Heart right ventricle (tissue), 16 donors: ENCODE results near the gene SLC27A1. TPM values are rescaled to one million over a fixed set of nuclear protein-coding genes. Genes with fewer than 3 reads are reported as not detected.

Source experiments
- ATAC-seq, 8 donors: fragments of 200-7000 bp; cut with Tn5 transposase; one replicate each; pipeline ENCODE4 v1.9.1; 2020; ENCODE audit warnings: mild to moderate bottlenecking in 8 of 8, moderate library complexity in 8 of 8, moderate number of reproducible peaks in 1 of 8
- DNase-seq, 2 donors: peaks; one replicate each; pipeline ENCODE4 v3.0.0-alpha.2; 2020
- H3K27ac ChIP-seq, 10 donors: fragments of 200-600 bp; sonication (generic) in 2 of 10; one replicate each; pipeline versions ENCODE4 v1.5.0 to v1.8.0; 2020 to 2022; ENCODE audit warnings: mild to moderate bottlenecking in 3 of 10
- H3K27me3 ChIP-seq, 7 donors: fragments of 200-600 bp; one replicate each; pipeline ENCODE4 v1.8.0; 2021 to 2022; ENCODE audit warnings: mild to moderate bottlenecking in 2 of 7
- H3K36me3 ChIP-seq, 9 donors: fragments of 200-600 bp; sonication (generic) in 1 of 9; one replicate each; pipeline versions ENCODE4 v1.5.0 to v1.8.0; 2020 to 2022; ENCODE audit warnings: mild to moderate bottlenecking in 2 of 9
- H3K4me1 ChIP-seq, 9 donors: fragments of 200-600 bp; sonication (generic) in 1 of 9; one replicate each; pipeline versions ENCODE4 v1.5.0 to v1.8.0; 2020 to 2022; ENCODE audit warnings: mild to moderate bottlenecking in 4 of 9
- H3K4me3 ChIP-seq, 10 donors: fragments of 200-600 bp; sonication (generic) in 2 of 10; one replicate each; pipeline versions ENCODE4 v1.5.0 to v1.8.0; 2020 to 2022; ENCODE audit warnings: mild to moderate bottlenecking in 7 of 10, moderate library complexity in 2 of 10
- H3K9me3 ChIP-seq, 11 donors: fragments of 200-600 bp in 10 of 11; sonication (generic) in 2 of 11; one replicate each; pipeline versions ENCODE4 v1.5.0 to v1.8.0; 2013 to 2022; ENCODE audit warnings: mild to moderate bottlenecking in 2 of 11, control low read depth in 1 of 11, moderate library complexity in 1 of 11
- WGBS, 2 donors: extraction: QIAGEN DNeasy Blood & Tissue Kit; methylation state at CpG; one replicate each; pipeline ENCODE4 v1.1.7; 2013; ENCODE audit warnings: inconsistent platforms in 1 of 2; 5-methylcytosine and 5-hydroxymethylcytosine counted together
- intact Hi-C, 10 donors: fragments of 100-400 bp; cut with DNase I; formaldehyde crosslinking; loops; one replicate each; pipeline versions ENCODE4 v1.11.1 to v1.14.2; 2022
- polyA plus RNA-seq, 2 donors: library from polyadenylated mRNA; stranded (reverse); fragments of 200-250 nt; gene quantifications; one replicate each; pipeline ENCODE4 v1.2.3, GENCODE V29; 2013
- total RNA-seq, 10 donors: library from RNA; stranded (reverse); fragmentation: NEBNext Ultra II Directional in 3 of 10; extraction: Animal tissue kit (Norgen Biotek cat#: 25700) in 3 of 10; gene quantifications; one replicate each; pipeline versions ENCODE4 v1.2.1 to v1.2.4, GENCODE V29; 2021 to 2023
- TF ChIP-seq, protein P1 (sequence below), 9 donors: fragments of 200-600 bp; sonication (generic) in 2 of 9; IDR thresholded peaks; one replicate each; pipeline versions ENCODE4 v1.5.0 to v1.8.0; 2021 to 2022; ENCODE audit warnings: antibody characterized with exemption in 9 of 9, mild to moderate bottlenecking in 5 of 9, moderate library complexity in 1 of 9
- donor health status: Arrhythmogenic right ventricular cardiomyopathy.
- donor health status: ischemic (EF 13 %, LVEDD 7.1; RV severe dilation, severe dysfunction).
- donor health status: healthy with polysubstance abuse.
- donor health status: DM: no; HTN: yes; CAD: no.
- donor health status: DM: no; HTN: no; CAD: no.
- donor health status: ischemic (EF 25% LVEDD 6.9; RV normal size, moderate dysfunction).
- donor health status: ischemic (EF 25% LVEDD 5.7; RV mildly dilated, moderate dysfunction).
- donor health status: healthy.
- donor health status: DM: yes; HTN: yes; CAD: no.
- donor health status: Ischemic cardiomyopathy.
- donor health status: ischemic (EF 35%, LVEDD 5.7; RV mildly dilated, moderate dysfunction).
- donor health status: nonischemic (EF 11% LVEDD 7.7; RV severe dilation, severe dysfunction).
- donor health status: DM: yes; HTN: yes; CAD: no.
- donor health status: PGD.
- donor health status: ischemic (EF 29% LVEDD 5.4; RV normal size, mild dysfunction).
- donor health status: nonischemic (EF 23%, LVEDD 6.1; RV moderate dilation, normal function).

SLC27A1 gene
- total and polyA plus RNA-seq, 12 donors, result 16.0 to 78.3 (median 47.2) TPM

DNA sequence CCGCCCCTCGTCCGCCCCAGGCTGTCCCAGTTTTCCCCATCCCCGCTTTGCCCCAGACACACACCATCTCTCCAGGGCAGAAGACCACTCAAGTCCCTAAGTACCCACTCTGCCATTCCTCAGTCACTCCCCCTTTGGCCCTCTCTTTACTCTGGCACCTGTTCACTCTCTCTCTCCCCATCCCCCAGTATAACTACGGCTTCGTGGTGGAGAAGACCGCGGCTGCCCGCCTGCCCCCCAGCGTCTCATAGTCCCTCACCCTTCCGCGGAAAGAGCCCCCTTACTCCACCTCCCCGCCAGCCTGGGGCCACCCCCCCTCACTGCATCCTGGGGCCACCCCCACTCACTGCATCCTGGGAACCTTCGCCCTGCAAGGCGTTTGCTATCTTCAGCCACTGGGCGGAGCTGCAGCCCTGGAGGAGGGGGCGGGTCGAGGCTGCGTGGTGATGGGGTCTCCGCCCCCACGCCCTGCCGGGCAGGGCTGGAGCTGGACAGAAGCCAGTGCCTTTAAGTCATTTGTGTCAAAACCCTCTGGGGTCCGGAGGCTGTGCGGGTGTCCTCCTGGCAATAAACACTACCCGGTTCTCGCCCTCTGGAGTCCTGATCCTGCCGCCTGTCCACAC is 45.5 kb upstream of the SLC27A1 start:
- DNase-seq, result peak in 1 of 2 donors; percentile 34
- TF ChIP-seq, protein P1, sequence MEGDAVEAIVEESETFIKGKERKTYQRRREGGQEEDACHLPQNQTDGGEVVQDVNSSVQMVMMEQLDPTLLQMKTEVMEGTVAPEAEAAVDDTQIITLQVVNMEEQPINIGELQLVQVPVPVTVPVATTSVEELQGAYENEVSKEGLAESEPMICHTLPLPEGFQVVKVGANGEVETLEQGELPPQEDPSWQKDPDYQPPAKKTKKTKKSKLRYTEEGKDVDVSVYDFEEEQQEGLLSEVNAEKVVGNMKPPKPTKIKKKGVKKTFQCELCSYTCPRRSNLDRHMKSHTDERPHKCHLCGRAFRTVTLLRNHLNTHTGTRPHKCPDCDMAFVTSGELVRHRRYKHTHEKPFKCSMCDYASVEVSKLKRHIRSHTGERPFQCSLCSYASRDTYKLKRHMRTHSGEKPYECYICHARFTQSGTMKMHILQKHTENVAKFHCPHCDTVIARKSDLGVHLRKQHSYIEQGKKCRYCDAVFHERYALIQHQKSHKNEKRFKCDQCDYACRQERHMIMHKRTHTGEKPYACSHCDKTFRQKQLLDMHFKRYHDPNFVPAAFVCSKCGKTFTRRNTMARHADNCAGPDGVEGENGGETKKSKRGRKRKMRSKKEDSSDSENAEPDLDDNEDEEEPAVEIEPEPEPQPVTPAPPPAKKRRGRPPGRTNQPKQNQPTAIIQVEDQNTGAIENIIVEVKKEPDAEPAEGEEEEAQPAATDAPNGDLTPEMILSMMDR (IDR thresholded peaks at IDR 0.05), result peak in 7 of 9 donors; percentile 24 to 51 (median 38)
- no peaks in the 10 kb centered on the region for H3K9me3 ChIP-seq
- WGBS, 2 donors, result 25 to 32% methylated on average over 27 of the region's 27 CpGs
- no peak overlapping the region for H3K27ac ChIP-seq
- peak in 4 of 8 donors; percentile 27 to 53 (median 42) for ATAC-seq
- no peaks in the 10 kb centered on the region for H3K27me3 ChIP-seq
- H3K36me3 ChIP-seq, result peaks cover 0 to 23% (median 0%) of the 10 kb centered on the region in 9 donors
- intact Hi-C loops, result no loop called here
- peaks cover 0 to 16% (median 9%) of the 10 kb centered on the region in 9 donors for H3K4me1 ChIP-seq
- no peak overlapping the region for H3K4me3 ChIP-seq

DNA sequence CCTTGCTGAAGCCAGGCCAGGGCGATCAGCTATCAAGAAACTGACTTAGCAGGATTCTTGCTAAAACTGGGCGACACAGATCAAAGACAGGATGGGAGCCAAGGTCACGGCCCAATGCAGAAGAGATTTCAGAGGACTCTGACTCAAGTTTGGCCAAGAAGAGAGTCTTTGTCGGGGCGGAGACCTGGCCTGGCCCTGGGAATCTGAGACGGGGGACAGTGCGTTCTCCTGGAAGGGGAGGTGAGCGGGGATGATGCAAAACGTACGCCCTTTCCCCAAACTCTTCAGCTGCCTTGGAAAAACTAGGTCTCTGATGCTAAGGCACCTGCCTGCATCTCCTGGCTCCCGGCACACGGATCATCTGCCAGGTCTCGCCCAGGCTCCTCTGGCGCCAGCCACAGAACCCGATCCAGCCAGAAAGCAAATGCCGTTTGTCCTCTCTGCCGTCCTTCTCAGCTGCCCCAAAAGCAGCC is 40.6 kb upstream of the SLC27A1 start:
- no peak overlapping the region for H3K4me3 ChIP-seq
- H3K9me3 ChIP-seq, result no peaks in the 10 kb centered on the region
- no peaks in the 10 kb centered on the region for H3K27me3 ChIP-seq
- DNase-seq (no peak), ATAC-seq (no peak)
- WGBS, 2 donors, result 59 to 65% methylated on average over 17 of the region's 17 CpGs
- peaks cover 0 to 5% (median 0%) of the 10 kb centered on the region in 9 donors for H3K4me1 ChIP-seq
- H3K27ac ChIP-seq, result no peak overlapping the region
- H3K36me3 ChIP-seq, result no peaks in the 10 kb centered on the region
- TF ChIP-seq, protein P1 (IDR thresholded peaks at IDR 0.05), result no peak
- intact Hi-C loops, result loop anchor here in 1 of 10 donors (5.0 kb wide), 1 partner anchor 363 kb away; no protein-coding TSS in a partner anchor

DNA sequence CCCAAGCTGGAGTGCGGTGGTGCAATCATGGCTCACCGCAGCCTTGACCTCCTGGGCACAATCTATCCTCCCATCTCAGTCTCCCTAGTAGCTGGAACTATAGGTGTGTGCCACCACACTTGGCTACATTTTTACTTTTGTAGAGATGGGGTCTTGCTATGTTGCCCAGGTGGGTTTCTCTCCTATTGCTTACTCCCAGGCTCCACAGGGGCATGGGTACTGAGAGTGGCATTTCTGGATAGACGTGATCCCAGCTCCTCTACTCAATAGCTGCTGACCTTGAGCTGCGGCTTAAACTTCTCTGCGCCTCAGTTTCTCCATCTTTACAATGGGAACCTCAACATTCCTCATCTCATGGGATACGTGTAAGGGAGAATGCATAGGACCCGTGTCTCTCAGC is 38.9 kb upstream of the SLC27A1 start:
- DNase-seq (no peak), ATAC-seq (no peak)
- no peak overlapping the region for H3K27ac ChIP-seq
- peaks cover 0 to 8% (median 0%) of the 10 kb centered on the region in 9 donors for H3K36me3 ChIP-seq
- TF ChIP-seq, protein P1 (IDR thresholded peaks at IDR 0.05), result no peak
- intact Hi-C loops, result loop anchor here in 1 of 10 donors (5.0 kb wide), 1 partner anchor 361 kb away; no protein-coding TSS in a partner anchor
- no peaks in the 10 kb centered on the region for H3K27me3 ChIP-seq
- 92 to 93% methylated on average over 7 of the region's 7 CpGs for WGBS, 2 donors
- peaks cover 0 to 5% (median 0%) of the 10 kb centered on the region in 11 donors for H3K9me3 ChIP-seq
- H3K4me1 ChIP-seq, result no peaks in the 10 kb centered on the region
- H3K4me3 ChIP-seq, result no peak overlapping the region

DNA sequence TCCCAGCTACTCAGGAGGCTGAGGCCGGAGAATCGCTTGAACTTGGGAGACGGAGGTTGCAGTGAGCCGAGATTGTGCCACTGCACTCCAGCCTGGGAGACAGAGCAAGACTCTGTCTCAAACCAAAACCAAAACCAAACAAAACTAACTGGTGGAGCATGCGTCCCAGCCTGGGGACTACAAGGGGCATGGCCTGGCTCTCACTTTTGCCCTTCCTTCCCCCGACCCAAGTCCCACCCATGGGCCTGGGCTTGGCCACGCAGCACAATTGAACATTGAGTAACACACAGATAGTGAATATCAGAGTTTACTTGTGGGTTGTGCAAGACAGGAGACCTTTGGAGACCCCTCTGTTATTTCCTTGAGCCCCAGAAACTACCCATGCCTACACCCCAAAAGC is 35.1 kb upstream of the SLC27A1 start:
- WGBS, 2 donors, result 83 to 85% methylated on average over 7 of the region's 7 CpGs
- Histone ChIP-seq H3K4me3 (no peak overlapping the region), H3K36me3 (peaks cover 0 to 8% (median 0%) of the 10 kb centered on the region in 9 donors), H3K27ac (no peak overlapping the region), H3K4me1 (no peaks in the 10 kb centered on the region), H3K27me3 (no peaks in the 10 kb centered on the region), H3K9me3 (peaks cover 0 to 5% (median 0%) of the 10 kb centered on the region in 11 donors)
- intact Hi-C loops, result no loop called here
- no peak for ATAC-seq
- TF ChIP-seq, protein P1 (IDR thresholded peaks at IDR 0.05), result no peak
- no peak for DNase-seq
